Measurements from ENCODE around the gene POU2F2.

POU2F2 gene

DNA sequence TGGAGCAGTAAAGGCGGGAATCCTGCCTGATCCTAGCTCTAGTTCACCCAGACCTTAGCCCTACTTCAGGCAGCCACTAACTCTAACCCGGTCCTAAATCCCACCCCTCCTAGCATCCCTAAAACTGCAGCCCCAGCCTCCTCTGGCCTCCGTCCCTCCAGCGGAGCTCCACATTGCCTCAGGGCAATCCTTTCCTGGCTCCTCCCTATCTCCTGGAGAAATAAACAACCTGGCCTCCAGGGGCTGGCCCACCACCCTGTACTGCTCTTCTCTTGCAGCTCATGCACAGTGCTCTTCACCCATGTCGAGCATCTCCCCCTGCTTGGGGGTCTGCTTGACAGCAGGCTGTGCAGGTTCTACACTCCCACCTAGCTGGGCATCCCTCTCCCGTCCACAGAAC, 6.7 kb downstream of the POU2F2 start:
- no peak for DNase-seq (ENCODE audit: low read depth, low spot score)

DNA sequence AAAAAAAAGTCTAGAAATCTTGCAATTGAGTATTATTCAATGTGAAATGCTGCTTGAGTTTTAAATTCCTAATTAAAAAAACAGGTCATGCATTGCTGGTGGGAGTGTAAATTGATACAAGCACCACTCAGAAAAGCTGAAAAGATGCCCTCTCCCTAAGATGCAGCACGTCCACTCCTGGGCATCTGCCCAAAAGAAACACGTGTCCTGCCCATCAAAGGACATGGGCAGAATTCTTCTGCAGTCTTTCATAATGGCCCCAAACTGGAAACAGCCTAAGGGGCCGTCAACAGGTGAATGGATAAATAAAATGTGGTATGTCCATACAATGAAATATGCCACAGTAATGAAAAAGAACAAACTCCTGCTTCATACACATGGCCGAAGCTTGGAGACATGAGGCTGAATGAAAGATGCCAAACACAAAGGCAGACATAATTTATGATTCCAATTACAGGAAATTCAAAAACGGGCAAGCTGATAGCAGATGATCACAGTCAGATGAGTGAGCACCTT, 7.8 kb downstream of the POU2F2 start:
- DNase-seq (ENCODE audit: low read depth, low spot score): no peak

- DNase-seq (ENCODE audit: low read depth, low spot score): no peak
Measured at GRCh38 chr19:42123765-42124164, 8.5 kb downstream of the POU2F2 start.

DNA sequence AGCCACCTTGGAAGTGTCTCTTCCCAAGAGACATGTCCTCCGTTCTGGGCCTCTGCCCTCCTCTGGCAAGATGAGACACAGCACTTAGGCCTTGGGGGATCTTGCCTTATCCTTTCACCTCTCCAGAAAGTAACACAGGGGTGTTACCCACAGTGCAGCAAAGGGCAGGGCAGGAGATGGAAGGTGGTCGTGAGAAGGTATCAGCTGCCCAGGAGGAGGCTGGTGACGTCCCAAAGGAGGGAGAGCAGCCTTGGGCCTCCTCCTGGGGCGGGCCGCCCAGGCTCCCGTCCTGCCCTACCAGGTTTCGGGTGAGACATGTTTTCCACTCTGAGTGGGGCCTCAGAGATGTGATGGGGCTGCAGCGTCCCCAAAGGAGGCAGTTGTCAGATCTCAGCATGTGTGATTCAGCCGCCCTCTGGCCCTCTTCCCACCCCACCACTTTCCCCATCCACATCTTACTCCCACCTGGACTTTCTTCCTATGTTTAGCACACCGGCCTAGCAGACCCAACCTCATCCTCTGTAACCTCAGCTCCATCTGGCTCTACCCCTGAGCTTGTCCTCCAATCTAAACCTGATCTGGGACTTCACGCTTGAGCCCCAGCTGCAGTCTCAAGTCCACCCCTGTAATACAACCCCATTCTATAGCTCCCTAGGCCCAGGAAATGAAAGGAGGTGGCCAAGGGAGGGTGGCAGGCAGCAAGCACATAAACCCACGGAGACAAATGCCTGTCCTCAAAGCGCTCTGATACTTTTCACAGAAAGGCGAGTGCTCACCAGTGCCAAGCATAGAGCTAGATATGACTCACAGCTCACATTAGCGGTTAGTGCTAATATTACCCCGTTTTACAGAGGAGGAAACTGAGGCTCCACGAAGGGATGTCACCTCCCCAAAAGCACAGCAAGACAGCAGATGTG, 9.3 kb downstream of the POU2F2 start:
- no peak for DNase-seq (ENCODE audit: low read depth, low spot score)

- no peak for DNase-seq (ENCODE audit: low read depth, low spot score)
Measured at GRCh38 chr19:42121656-42122069, 10.6 kb downstream of the POU2F2 start.

GRCh38 chr19:42121036-42121621, 11.1 kb downstream of the POU2F2 start:
- no peak for DNase-seq (ENCODE audit: low read depth, low spot score)

DNA sequence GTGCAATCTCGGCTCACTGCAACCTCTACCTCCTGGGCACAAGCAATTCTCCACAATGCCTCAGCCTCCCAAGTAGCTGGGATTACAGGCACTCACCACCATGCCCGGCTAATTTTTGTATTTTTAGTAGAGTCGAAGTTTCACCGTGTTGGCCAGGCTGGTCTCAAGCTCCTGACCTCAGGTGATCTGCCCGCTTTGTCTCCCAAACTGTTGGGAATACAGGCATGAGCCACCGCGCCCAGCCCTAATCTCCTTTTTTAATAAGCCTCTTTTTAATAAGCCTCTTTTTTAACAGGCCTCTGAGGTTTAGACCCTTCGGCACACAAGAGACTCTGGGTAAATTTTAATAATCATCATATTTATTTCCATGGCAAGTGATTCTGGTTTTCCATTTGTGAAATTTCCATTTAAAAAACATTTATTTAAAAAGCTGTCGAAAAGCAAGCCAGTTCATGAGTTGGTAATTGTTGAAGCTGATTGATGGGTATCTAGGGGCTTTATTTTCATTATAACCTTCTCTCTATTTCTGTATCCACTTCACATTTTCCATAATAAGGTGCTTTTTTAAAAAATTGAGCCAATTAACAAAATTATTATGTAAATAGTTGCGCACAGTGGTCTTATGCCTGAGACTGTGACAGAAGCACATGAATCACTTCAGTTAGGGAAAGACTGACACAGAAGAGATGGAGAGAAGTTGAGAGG, 11.8 kb downstream of the POU2F2 start:
- DNase-seq (ENCODE audit: low read depth, low spot score): no peak

- DNase-seq (ENCODE audit: low read depth, low spot score): no peak
Measured at GRCh38 chr19:42117076-42117475, 15.2 kb downstream of the POU2F2 start.

DNA sequence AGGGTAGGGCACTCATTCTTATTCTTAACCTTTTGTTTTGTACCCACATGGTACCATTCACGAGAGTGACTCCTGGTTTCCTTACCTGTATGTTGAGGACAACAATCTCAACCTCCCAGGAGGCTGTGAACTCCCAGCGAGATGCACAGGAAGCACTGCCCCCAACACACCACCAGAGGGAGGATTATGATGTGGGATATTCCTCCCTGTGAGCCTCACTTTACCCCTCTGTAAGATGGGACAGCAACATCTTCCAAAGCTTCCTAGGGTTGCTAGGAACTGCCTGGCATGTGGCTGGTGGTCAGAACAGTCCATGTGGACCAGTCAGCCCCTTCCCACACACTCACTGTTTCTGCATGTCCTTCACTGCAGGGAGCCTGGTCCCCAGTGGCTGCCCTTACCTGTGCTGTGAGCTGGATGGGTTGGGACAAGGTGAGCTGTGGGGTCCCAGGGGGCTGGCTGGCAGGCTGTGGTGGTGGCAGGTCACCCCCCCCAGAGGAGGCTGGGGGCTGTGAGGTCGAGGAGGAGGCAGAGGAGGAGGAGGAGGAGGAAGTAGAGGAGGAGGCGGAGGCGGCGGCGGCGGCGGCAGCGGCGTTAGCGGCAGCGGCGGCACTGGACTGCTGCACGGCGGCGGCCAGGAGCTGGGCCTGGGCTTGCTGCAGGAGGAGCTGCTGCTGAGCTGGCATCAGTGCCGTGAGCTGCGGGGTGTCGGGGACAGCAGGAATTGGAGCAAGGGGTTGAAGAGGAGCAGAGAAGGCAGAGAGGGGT, 15.8 kb downstream of the POU2F2 start:
- no peak for DNase-seq (ENCODE audit: low read depth, low spot score)

DNA sequence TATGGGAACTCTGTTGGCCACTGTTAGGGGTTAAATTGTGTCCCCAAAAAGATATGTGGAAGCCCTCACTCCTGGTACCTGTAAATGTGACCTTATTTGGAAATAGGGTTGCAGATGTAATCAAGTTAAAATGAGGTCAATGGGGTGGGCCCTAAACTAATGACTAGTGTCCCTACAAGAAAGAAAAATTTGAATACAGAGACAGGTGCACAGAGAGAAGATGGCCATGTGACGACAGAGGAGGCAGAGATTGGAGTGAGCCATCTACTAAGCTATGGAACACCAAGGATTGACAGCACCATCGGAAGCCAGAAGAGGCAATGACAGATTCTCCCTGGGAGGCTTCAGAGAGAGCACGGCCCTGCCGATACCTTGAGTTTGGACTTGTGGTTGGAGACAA, 16.5 kb downstream of the POU2F2 start:
- DNase-seq (ENCODE audit: low read depth, low spot score): no peak

GRCh38 chr19:42115219-42115618, 17.0 kb downstream of the POU2F2 start:
- no peak for DNase-seq (ENCODE audit: low read depth, low spot score)

GRCh38 chr19:42114412-42114811, 17.8 kb downstream of the POU2F2 start:
- no peak for DNase-seq (ENCODE audit: low read depth, low spot score)

DNA sequence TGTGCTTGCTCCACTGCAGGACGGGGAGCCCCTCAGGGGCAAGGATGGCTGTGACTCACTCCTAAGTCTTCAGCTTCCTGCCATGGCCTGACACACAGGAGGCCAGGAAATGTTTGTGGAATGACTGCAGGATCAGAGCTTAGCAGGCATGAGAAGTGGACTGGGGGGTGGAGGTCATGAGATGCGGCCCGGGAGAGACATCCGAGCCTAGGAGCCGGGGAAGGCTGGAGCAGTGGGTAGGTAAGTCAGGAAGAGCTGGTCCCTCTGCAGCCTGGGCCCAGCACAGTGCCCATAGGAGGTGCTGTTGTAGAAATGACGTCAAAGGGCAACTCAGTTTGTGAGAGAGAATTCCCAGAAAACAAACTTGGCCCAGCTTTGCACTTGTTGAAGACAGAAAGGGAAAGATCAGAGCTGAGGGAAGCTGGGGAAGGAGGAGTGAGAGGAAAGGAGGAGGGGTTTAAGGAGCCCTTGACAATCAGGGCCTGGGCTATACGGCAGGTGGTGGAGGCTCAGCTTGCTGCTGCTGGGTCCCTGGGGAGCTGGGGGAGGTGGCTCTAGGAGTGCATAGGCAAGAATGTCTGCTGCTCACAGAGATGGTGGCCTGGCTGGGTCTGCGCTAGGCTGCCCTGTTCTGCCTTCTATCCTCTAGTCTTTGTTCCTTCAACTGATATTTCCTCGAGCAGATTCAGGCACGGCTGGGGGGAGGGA, 18.5 kb downstream of the POU2F2 start:
- DNase-seq (ENCODE audit: low read depth, low spot score): peak; percentile 87

DNA sequence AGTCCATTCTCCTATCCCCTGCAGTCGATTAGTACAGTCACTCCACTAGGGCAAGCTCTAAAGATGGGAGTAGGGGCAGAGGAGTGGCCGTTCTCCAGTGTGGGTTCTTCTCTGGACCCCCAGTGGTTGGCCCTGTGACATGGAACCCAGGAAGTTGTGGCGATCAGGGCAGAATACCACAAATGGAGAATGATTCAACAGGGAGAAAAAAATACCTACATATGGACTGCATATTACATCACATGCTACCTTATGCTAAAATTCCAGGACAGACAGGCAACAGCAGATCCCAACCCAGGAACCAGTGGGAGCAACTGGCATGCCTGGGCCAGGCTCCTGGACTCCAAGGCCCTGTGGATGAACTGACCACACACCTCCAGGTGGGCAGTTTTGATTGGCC, 20.4 kb downstream of the POU2F2 start:
- no peak for DNase-seq (ENCODE audit: low read depth, low spot score)

- no peak for DNase-seq (ENCODE audit: low read depth, low spot score)
Measured at GRCh38 chr19:42111384-42111783, 20.9 kb downstream of the POU2F2 start.

DNA sequence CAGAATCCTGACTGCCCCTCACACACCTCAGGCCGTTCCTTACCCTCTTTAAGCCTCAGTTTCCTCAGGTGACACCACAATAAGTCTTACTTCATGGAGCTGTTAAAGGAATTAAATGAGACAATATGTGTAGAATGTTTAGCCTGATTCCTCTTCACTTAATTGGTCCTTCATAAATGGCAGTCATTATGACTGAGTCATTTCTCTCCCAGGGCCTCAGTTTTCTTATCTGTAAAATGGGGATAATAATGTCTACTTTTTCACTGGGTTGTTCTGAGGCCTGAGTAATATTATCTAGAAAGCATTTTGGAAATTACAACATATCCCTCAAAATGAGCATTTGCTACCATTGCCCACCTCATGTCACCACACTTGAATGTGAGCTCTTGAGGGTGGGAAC, 21.6 kb downstream of the POU2F2 start:
- no peak for DNase-seq (ENCODE audit: low read depth, low spot score)

DNA sequence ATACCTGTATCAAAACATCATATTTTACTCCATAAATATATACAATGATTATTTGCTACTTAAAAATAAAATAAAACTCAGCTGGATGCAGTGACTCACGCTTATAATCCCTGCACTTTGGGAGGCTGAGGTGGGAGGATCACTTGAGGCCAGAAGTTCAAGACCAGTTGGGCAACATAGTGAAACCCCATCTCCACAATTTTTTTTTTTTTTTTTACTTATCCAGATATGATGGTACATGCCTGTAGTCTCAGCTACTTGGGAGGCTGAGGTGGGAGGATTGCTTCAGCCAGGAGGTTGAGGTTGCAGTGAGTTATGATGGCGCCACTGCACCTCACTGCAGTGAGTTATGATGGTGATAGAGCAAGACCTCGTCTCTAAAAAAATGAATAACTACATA, 22.4 kb downstream of the POU2F2 start:
- DNase-seq (ENCODE audit: low read depth, low spot score): no peak

- peak; percentile 76 for DNase-seq (ENCODE audit: low read depth, low spot score)
Measured at GRCh38 chr19:42108527-42109389, 23.5 kb downstream of the POU2F2 start.

GRCh38 chr19:42105368-42105767, 26.9 kb downstream of the POU2F2 start:
- no peak for DNase-seq (ENCODE audit: low read depth, low spot score)

DNA sequence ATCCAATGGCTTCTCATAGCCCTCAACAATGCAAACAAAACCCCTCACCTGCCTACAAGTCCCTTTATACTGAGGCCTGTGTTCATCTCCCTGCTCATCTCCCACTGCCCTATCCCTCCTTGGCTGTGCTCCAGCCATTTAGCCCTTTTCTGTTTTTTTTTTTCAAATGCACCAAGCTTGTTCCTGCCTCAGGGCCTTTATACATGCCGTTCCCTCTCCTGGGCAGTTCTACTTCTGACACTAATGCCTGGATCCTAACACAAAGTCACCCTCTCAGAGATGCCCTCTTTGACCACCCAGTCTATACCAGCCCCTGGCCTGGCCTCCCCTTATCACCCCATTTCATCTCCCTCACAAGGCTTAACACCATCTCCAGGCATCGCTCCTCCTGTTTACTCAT, 29.4 kb downstream of the POU2F2 start:
- DNase-seq (ENCODE audit: low read depth, low spot score): no peak

All from smooth muscle cell of the brain vasculature (primary cell).